HUES64 (cell line): ENCODE data around the gene MATCAP1.

Experiments used
- H3K27ac ChIP-seq: 2 replicates; pipeline ENCODE4 v1.7.0; 2013; ENCODE audit warnings: low read depth, low read length, inconsistent platforms
- H3K27me3 ChIP-seq: 2 replicates; pipeline ENCODE4 v1.6.1; 2013; ENCODE audit warnings: mild to moderate bottlenecking, low read length; ENCODE audit not compliant: insufficient read depth
- H3K36me3 ChIP-seq: 2 replicates; pipeline ENCODE4 v1.6.1; 2013; ENCODE audit warnings: mild to moderate bottlenecking, low read length; ENCODE audit not compliant: insufficient read depth
- H3K4me1 ChIP-seq: 2 replicates; pipeline ENCODE4 v1.6.1; 2013; ENCODE audit warnings: mild to moderate bottlenecking, low read length, moderate library complexity; ENCODE audit not compliant: insufficient read depth
- H3K4me3 ChIP-seq: 2 replicates; pipeline ENCODE4 v1.5.1; 2013; ENCODE audit warnings: mild to moderate bottlenecking, low read length, moderate library complexity
- H3K9ac ChIP-seq: 2 replicates; pipeline ENCODE4 v1.6.1; 2013; ENCODE audit warnings: mild to moderate bottlenecking, low read depth, low read length
- H3K9me3 ChIP-seq: 2 replicates; pipeline ENCODE4 v1.6.1; 2013; ENCODE audit warnings: low read depth, low read length; ENCODE audit not compliant: insufficient read depth
- WGBS: fragments of 150-250, 120-280 bp; methylation state at CpG from one replicate; pipeline ENCODE4 v1.1.7; 2013; ENCODE audit warnings: missing lambda C conversion rate; 5-methylcytosine and 5-hydroxymethylcytosine counted together

Gene MATCAP1

DNA sequence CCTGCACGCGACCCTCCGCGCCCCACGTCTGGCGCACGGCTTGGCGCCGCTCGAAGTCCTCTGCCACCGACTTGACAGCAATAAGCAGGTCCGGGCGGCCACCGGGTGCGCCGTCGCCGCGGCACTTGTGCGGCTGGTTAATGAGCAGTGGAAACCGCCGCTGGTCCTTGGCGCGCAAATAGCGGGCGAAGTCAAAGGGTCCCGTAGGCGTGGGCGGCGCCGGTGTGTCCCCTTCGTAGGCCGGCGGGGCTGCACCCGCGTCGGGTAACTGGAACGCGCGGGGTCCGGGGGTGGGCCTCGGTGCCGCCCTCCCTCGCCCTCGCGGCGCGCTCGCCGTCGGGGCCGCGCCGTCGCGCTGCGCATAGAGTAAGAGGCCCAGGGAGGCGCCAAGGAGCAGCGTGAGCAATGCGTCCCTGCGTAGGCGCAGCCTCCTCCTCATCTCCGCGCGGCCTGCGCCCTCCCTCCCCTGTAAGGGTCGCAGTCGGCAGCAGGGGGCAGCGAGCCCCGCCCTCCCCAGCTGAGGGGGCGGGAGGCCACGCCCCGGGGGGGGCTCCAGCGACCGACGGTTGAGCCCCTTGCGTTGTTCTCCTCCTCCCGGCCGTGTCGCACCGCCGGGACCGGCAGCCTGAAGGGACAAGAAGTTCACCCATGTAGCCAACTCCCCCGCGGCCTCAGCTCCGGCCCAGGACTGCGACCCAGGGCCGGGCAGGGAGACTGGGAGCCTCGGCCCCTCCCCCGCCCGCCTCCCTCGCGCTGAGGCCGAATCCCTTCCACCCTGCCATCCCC, 33.5 kb downstream of the MATCAP1 start:
- peak overlapping the region; percentile 51 for H3K9ac ChIP-seq
- peak overlapping the region; percentile 65; the same call in 1 of the 2 replicates for H3K27ac ChIP-seq

DNA sequence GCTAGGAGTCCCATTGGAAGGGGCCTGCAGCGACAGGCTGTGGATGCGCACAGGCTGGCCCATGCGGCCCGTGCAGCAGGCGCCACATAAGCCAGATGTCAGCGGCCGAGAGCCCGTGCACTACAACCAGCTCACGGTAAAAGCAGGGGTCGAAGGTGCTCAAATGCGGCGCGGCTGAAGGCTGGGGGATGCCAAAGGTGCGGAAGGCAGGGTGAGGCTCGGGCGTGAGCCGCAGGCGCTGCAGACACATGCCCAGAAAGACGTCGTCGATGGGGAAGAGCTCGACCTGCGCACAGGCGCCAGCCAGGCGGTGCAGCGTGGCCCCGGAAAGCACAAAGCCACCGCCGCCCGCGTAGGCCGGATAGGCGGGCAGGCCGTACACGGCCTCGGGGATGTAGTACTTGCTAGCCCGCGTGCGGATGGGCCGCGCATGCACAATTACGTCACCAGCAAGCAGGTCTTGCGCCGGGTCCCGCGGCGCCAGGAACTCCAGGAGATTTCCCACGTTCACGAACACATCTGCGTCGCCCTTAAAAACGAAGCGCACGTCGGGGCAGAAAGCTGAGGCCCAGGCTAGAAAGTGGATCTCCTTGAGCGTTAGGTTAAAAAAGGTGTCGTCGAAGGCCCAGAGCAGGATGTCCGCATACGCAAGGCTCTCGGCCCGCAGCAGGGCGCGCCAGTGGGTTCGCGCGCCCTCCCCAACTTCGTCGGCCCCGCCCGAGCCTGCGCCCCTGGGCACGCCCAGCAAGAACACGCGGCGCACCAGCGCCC, 34.3 kb downstream of the MATCAP1 start:
- 74% methylated on average over 77 of the region's 77 CpGs for WGBS
- Histone ChIP-seq H3K9me3 (no peaks in the 10 kb centered on the region), H3K27me3 (peaks cover 52% of the 10 kb centered on the region), H3K27ac (no peak overlapping the region), H3K9ac (no peak overlapping the region), H3K4me3 (peak overlapping the region; percentile 57), H3K4me1 (no peaks in the 10 kb centered on the region), H3K36me3 (peaks cover 39% of the 10 kb centered on the region)

More for the DNA sequence above, 33.5 kb downstream of the MATCAP1 start:
- Histone ChIP-seq H3K9me3 (no peaks in the 10 kb centered on the region), H3K36me3 (peaks cover 32% of the 10 kb centered on the region), H3K27me3 (peaks cover 60% of the 10 kb centered on the region), H3K4me3 (peak overlapping the region; percentile 57), H3K4me1 (no peaks in the 10 kb centered on the region)
- 2% methylated on average over 94 of the region's 94 CpGs for WGBS

DNA sequence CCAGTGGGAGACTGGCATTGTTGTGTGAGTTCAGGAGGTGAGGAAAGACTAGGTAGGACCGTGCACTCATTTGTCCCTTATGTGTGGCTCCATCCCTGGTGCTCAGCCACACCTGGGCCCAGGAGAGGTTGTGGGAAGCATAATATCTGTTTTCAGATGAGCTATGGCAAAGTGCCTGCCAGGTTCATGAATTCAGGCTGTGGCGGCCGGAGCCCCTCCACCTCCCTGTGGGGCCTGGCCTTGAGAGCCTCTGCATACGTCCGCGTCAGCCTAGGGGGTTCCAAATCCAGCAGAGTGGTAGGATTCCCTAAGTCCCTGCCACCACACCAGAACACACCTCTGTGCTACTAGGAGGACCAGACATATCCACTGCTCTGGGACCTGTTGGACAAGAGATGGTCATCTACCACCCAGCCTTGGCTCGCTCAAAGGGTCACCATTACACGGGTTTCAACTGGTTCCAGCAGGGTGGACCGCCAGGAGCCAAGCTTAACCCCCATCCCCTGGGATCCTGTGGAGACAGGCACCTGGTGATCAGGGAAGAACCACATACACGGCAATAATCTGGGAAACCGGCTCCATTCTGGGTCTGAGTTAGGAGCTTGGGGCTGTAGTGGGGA, 35.0 kb downstream of the MATCAP1 start:
- WGBS: 94% methylated on average over 11 of the region's 11 CpGs
- Histone ChIP-seq H3K27ac (no peak overlapping the region), H3K9me3 (no peaks in the 10 kb centered on the region), H3K4me3 (no peak overlapping the region), H3K4me1 (no peaks in the 10 kb centered on the region), H3K9ac (no peak overlapping the region), H3K36me3 (peaks cover 46% of the 10 kb centered on the region), H3K27me3 (peaks cover 45% of the 10 kb centered on the region)

DNA sequence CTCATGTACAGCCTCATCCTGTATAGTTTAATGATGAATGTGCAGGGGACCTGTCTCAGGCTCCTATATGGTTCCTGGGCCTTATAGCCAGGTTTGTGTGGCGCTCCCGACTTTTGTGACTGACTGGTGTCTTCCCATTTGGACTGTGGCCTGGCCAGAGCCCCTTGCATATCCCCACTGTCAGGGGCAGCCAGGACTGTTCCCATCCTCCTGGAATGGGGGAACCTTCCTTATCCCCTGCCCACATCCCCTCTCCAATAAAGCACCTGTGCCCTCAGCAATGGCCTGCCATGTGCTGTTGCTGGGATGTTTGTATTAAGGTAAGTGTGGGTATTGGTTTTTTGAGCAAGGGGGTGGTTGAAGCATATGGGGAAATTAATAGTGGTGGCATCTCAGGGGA, 35.5 kb downstream of the MATCAP1 start:
- Histone ChIP-seq H3K27me3 (peaks cover 40% of the 10 kb centered on the region), H3K9me3 (no peaks in the 10 kb centered on the region), H3K27ac (no peak overlapping the region), H3K4me3 (no peak overlapping the region), H3K9ac (no peak overlapping the region), H3K4me1 (no peaks in the 10 kb centered on the region), H3K36me3 (peaks cover 50% of the 10 kb centered on the region)
- WGBS: 96% methylated on average over 2 of the region's 2 CpGs

DNA sequence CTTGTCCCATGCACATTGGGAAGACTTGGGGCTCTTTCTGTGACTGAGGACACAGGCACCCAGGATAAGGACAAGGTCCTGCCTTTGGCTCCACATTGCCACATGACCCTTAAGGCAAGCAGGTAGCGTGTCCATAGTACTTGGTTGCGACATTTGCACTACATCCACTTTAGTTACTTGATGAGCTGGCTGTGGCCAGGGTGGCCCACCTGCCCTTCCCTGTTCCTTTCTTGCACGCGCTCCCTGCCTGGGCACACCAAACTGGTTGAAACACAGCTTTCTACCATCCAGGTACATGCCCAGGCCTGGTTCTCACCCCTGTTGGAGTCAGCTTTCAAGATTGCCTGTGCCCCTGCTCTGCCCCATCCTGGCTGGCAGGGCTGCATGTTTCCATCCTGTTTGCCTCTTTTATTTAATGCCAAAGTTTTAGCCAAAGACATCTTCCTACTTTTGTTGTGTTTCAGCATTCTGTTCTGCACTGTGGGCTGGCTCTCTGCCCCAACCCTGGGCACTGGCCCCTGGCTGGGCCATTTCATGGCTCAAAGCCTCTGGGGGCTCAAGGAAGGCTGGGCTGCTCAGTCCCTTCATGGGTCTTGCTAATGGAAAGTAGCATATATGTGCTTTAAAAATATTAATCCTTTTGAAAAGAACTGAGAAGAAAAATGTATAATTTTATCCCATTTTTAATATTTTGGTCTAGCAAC, 36.2 kb downstream of the MATCAP1 start:
- peaks cover 56% of the 10 kb centered on the region for H3K36me3 ChIP-seq
- no peak overlapping the region for H3K27ac ChIP-seq
- H3K4me1 ChIP-seq: no peaks in the 10 kb centered on the region
- no peaks in the 10 kb centered on the region for H3K9me3 ChIP-seq
- peaks cover 33% of the 10 kb centered on the region for H3K27me3 ChIP-seq
- WGBS: 96% methylated on average over 4 of the region's 4 CpGs
- H3K9ac ChIP-seq: no peak overlapping the region
- no peak overlapping the region for H3K4me3 ChIP-seq

DNA sequence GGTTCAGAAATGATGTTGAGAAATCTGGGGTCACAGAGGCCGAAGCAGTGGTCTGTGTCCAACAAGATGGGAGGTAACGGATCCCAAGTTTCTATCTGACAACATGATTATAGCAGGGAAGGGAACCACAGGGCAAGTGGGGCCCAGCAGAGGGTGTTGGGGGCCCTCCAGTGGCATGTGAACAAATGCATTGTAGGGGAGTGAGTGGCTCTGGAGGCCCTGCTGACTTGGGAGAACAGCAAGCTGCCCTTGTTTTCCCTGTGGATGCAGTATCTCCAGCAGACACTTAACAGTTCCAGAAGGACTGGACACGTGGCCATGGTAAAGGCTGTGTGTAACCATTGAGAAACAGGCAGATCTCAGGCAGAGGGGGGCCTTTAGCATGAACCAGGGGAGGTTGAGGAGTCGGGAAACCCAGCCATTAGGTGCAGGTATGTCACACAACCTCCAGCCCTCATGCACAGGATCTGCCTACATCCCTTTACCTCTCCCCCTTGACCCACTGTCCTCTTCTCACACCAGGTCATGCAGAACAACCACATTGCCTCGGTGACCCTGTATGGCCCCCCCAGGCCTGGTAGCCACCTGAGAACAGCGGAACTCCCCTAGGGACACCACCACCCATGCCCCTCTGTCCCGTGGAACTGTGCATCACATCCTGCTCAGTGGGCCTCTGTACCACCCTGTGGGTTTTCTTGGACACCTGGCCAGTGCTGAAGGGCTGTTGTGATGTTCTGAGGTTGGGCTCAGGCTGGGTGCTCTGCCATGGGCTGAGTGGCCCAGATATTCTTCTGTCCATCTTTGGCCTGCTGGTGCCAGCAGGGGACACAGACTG, 37.0 kb downstream of the MATCAP1 start:
- Histone ChIP-seq H3K36me3 (peaks cover 63% of the 10 kb centered on the region), H3K4me1 (no peaks in the 10 kb centered on the region)

DNA sequence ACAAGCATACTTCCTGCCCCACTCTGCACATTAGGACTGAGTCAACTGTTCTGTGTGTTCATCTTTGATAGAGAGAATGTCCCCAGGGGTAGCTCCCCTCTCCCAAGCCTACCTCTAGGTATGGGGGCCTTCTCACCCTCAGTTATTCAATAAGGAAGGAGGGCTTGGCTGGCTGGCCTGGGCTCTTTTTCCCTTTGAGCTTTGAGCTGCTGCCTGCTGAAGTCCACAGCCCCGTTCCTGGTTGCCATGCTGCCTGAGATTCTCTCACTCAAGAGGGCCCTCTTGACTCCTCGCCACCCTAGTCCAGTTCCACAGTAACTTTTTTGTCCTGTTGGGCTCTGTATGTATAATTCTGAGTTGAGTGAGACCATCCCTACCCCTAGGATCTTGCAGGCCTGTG, 38.0 kb downstream of the MATCAP1 start:
- no peaks in the 10 kb centered on the region for H3K9me3 ChIP-seq
- H3K36me3 ChIP-seq: peaks cover 73% of the 10 kb centered on the region
- no peaks in the 10 kb centered on the region for H3K4me1 ChIP-seq
- peaks cover 15% of the 10 kb centered on the region for H3K27me3 ChIP-seq
- no peak overlapping the region for H3K9ac ChIP-seq
- no peak overlapping the region for H3K4me3 ChIP-seq
- H3K27ac ChIP-seq: no peak overlapping the region
- 98% methylated on average over 2 of the region's 2 CpGs for WGBS

More for the DNA sequence above, 37.0 kb downstream of the MATCAP1 start:
- Histone ChIP-seq H3K9me3 (no peaks in the 10 kb centered on the region), H3K27me3 (peaks cover 25% of the 10 kb centered on the region), H3K4me3 (no peak overlapping the region), H3K9ac (no peak overlapping the region), H3K27ac (no peak overlapping the region)
- 92% methylated on average over 7 of the region's 7 CpGs for WGBS

DNA sequence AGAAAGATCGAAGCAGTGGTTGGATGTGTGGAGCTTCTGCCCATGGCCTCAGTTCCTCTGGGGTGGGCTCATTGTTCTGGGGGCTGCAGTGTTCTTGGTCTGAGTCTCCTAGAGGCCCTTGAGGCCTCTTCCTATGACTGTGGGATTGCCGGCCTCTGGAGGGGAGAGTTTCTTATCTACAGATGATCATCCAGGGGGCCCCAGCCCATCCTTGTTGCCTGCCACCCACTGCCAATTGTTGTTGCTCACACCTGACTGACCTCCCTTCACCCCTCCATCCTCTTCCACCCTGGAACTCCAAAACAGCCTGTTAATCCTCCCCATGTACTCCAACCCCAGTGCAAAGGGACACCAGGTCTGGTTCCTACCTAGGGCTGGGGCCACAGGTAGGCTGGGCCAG, 38.8 kb downstream of the MATCAP1 start:
- WGBS: 82% methylated on average over 2 of the region's 2 CpGs
- Histone ChIP-seq H3K9me3 (no peaks in the 10 kb centered on the region), H3K4me3 (no peak overlapping the region), H3K9ac (no peak overlapping the region), H3K27me3 (peaks cover 7% of the 10 kb centered on the region), H3K27ac (no peak overlapping the region), H3K36me3 (peaks cover 81% of the 10 kb centered on the region), H3K4me1 (no peaks in the 10 kb centered on the region)

DNA sequence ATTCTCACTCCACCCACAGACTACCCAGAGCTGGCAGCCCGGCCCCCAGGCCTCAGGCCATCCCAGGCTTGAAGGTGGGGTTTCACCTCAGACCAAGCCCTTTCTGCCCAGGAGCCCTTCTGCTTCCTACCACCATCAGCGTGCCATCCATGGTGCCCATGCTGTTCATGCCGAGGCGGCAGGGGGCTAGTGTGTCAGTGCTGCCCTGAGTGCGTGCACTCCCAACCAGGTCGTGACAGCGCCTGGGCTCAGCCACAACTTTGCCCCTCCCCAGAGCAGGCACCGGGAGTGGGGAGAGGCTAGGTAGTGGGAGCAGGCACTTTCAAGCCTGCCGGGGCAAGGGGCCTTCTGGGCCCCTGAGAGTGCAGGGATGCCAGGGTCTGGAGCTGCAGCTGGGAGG, 41.4 kb downstream of the MATCAP1 start:
- Histone ChIP-seq H3K9me3 (no peaks in the 10 kb centered on the region), H3K4me1 (no peaks in the 10 kb centered on the region), H3K27ac (no peak overlapping the region), H3K4me3 (no peak overlapping the region), H3K9ac (no peak overlapping the region), H3K36me3 (peaks cover 88% of the 10 kb centered on the region), H3K27me3 (no peaks in the 10 kb centered on the region)
- WGBS: 93% methylated on average over 9 of the region's 9 CpGs

DNA sequence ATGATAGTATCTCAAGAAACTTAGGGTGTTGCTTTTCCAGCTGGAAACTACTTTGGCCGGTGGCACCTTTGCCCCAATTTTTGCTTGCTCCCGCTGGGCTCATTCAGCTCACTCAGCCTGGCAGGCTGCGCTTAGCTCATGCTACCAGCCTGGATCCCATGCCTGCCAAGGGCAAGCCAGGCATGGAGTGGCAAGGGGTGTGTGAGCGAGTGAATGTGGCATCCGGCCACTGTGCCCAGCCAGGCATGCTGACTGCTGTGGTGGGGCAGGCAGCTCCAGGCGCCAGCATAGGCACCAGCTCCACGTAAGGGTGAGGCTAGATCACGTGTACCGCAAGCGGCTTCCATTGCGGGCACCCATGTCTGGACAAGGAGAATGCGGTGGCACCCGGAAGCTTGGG, 42.4 kb downstream of the MATCAP1 start:
- peaks cover 87% of the 10 kb centered on the region for H3K36me3 ChIP-seq
- WGBS: 97% methylated on average over 13 of the region's 13 CpGs
- H3K27me3 ChIP-seq: no peaks in the 10 kb centered on the region
- H3K9ac ChIP-seq: no peak overlapping the region
- no peak overlapping the region for H3K4me3 ChIP-seq
- no peak overlapping the region for H3K27ac ChIP-seq
- H3K4me1 ChIP-seq: no peaks in the 10 kb centered on the region
- no peaks in the 10 kb centered on the region for H3K9me3 ChIP-seq
